Activated effector memory CD4-positive, alpha-beta T cell treated with anti-CD3 and anti-CD28 coated beads, Interleukin-2, amount 50 U/mL, for 16 hours (primary cell): ENCODE measurements around the gene KIAA1755.
A peak's percentile ranks its signal among the peaks of the same experiment; 100 is the strongest.
"Not testable (repeated sequence)": the region's sequence is repeated elsewhere in the genome, so short reads cannot be mapped to it uniquely, and the experiment has no call there.

Source experiments
- DNase-seq: peaks from one replicate; pipeline ENCODE4 v3.0.0-alpha.2; 2020

KIAA1755 gene

DNA sequence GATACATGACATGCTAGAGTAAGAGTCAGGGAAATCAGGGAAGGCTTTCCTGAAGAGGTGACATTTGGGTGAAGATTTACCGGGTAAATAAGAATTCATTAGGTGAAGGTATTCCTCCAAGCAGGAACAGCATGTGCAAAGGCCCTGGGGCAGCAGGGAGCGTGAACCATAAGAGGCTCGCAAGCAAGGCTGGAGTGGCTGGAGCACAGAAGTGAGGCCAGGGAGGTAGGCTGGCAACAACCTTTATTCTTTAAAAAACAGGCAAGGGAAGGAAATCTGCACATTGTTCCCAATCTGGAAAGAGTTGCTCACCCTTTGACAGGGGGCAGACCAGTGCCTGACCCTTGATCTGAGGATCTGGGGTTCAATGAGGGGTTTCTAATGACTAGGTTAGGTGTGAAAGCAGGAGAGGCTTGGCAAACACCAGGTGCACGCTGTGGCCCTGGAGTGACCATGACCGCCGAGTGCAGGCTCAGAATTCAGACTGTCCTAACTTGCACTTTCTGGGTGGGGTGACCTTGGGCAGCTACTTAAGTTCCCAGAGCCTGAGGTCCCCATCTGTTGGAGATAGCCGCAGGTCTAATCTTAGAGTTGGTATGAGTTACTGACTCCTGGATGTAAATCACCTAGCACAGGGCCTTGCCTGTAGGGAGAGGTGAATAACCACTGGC, 1.9 kb downstream of the KIAA1755 start:
- no peak for DNase-seq

DNA sequence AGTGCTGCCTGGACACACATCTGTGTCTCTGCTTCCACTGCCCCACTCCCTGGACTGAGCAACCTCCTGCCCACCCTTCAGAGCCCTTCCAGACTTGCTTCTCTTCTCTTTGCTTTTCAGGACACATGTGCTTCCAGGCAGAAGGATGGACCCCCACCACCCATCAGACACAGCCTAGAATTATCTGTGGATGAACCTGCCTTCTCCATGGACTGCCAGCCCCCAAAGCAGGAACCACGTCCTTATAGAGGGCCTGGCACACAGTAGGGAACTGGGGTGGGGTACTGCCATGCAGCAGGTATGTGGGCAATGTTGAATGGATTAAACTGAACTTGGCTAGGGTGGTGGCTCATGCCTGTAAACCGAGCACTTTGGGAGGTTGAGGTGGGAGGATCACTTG, 3.6 kb downstream of the KIAA1755 start:
- no peak for DNase-seq

DNA sequence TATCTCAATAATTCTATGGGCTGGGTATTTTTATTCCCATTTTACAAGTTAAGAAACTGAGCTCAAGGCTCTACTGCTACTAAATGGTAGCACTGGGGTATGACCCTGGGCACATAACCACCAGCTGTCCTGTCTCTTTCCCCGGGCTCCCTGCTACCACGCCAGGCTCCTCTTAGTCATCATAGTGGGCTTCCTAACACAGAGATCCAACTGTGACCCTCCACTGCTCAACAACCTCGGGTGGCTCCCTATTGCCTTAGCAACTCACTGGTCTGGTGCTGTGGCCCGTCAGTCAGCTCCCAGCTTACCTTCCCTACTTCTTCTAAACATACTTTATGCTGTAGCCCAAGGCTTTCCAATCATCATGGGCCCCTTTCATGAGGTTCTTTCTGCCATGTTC, 4.5 kb downstream of the KIAA1755 start:
- no peak for DNase-seq

DNA sequence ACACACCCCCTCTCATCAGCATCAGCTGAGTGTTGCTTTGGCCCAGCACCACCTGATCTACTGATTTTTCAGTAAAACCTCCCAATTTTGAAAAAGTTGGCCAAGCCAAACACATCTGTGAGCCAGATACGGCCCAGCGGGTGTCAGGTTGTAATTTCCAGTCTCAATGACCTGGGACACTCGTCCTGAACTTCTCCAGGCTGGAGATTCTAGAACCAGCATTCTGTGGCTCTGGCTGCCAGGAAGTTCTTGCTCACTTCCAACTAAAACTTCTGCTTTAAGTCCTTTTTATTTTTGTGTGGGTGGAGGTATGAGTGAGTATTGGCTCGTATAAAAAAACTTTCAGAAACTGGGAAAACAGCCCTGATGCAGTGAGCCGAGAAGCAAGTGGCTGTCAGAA, 5.1 kb downstream of the KIAA1755 start:
- DNase-seq = no peak

DNA sequence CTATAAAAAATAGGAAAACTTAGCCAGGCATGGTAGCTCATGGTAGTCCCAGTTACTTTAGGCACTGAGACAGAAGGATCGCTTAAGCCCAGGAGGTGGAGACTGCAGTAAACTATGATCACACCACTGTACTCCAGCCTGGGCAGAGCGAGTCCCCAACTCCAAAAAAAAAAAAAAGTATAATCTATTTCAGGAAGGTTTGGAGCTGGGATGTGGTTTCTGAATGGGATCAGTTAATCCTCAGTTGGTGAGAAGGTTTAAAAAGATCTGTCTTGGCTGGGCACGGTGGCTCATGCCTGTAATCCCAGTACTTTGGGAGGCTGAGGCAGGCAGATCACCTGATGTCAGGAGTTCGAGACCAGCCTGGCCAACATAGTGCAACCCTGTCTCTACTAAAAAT, 5.9 kb downstream of the KIAA1755 start:
- DNase-seq = not testable (repeated sequence)

DNA sequence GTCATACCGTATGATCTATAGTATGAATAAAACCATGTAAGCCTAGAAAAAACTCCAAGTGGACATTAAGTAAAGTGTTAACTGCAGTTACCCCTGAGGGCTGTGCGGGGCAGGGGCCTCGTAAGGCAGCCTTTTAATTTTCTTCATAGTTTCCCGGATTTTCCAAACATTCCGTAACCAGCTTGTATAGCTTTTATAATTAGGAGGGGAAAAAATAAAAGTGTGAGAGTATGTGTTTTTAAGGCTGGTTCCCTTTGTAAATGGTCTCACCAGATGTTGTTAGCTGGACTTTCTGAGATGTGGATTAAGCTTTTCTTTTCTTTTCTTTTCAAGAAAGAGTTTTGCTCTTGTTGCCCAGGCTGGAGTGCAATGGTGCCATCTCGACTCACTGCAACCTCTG, 7.0 kb downstream of the KIAA1755 start:
- no peak for DNase-seq

DNA sequence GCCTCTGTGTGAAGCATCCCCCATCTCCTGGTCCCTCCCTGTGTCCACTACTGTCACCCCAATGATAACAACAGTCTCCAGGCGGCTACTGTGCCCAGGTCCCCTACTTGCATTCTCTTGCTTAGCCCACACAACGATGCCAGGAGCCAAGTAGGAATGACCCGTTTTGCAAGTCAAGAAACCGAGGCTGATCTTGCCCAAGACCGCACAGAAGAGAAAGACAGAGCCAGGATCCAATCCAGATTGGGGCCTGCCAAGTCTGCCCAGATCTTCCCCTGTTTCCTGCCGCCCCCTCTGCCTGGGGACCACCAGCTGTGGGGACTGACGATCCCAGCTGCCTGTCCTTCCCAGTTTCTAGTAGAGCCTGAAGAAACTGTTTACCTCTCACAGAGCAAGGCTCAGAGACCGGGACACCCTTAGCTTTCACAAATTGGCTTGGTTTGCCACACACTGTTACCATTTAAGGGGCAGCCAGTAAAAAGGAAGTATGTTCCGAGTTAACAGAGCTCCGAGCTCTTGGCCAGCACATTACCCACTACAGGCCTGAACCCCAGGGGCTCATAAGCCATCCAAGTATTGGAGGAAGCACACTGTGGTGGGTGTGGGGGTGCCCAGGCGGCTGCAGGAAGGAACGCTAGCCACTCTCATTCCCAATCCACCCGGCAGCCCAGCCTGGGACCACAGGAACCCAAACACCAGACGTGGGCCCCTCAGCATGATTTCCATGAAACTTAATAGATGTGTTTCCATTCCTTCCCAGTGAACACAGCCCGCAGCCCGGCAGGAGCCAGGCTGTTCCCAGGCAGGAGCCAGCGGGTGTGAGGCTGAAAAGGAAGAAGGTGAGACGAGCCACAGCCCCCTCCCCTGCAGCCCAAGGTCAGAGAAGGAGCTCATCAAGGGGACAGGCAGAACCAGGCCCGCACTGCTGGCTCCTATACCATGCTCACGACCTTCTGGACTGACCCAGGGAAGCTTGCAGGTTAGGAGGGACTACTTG, 7.9 kb downstream of the KIAA1755 start:
- no peak for DNase-seq

DNA sequence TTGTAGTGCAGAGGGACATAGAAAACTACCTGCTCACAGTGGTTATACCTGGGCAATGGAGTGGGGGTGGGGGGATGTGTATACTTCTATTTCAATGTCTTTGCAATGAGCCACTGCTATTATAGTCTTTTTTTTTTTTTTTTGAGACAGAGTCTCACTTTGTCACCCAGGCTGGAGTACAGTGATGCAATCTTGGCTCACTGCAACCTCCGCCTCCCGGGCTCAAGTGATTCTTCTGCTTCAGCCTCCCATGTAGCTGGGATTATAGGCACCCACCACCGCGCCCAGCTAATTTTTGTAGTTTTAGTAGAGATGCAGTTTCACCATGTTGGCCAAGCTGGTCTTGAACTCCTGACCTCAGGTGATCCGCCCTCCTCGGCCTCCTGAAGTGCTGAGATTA, 9.1 kb downstream of the KIAA1755 start:
- DNase-seq = not testable (repeated sequence)

DNA sequence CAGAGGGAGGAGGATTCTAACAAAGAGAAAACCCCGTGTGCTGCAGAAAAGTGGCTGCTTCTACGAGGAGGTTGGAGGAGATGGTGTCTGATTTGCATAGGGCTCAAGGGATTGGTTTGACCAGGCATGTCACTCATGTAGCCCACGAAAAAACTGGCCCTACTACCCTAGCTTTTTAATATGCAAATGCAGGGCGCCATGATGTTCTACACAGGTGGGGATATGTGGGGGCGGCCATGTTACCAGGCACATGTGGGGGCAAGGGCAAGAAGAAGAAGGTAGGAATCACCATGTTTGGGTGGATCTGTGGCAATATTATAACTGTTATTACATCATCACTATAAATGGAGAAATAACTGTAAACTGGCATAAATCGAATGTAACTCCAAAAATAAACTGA, 9.9 kb downstream of the KIAA1755 start:
- no peak for DNase-seq

DNA sequence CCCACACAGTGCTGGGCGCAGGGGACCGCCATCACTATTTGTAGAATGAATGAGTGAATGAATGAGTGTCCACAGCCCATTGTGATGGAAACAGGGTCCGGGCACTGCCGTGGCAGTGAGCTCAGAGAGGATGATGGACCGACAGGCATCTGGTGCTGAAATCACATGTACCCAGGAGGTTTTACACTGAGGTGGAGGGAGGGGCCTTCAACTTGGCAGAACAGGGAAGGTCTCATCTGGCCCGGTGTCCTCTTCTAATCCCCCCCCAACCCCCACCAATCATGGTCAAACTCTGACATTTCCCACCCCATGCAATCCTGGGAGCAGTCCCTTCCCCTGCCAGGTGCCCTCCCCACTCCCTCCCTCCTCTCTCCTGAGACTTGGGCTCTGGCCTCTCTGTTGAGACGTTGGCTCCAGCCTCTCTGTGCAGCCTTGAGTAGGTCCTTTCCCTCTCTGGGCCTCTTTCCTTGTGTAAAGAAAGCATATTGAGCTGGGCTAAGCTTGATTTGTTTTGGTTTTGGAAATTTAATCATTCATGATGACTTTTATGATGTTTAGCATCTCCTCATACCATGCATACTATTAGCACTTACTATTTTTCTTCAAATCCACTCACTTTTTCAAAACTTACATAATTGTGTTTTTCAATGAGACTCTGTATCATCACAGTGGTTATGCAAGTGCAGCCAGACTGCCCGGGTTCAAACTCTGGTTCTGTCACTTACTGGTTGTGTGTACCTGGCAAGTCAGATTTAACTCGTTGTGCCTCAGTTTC, 10.8 kb downstream of the KIAA1755 start:
- peak; percentile 31 for DNase-seq

DNA sequence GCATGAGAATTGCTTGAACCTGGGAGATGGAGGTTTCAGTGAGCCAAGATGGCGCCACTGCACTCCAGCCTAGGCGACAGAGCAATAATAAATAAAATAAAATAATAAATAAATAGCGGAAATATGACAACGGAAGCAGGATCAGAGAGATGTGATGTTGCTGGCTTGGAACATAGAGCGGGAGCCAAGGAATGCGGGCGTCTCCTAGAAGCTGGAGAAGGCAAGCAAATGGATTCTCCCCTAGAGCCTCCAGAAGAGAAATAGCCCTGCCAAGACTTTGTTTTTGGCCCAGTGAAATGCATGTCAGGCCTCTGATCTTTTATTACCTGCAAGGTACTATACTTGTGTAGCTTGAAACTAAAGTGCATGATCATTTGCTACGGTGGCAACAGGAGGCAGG, 12.4 kb downstream of the KIAA1755 start:
- DNase-seq = no peak

DNA sequence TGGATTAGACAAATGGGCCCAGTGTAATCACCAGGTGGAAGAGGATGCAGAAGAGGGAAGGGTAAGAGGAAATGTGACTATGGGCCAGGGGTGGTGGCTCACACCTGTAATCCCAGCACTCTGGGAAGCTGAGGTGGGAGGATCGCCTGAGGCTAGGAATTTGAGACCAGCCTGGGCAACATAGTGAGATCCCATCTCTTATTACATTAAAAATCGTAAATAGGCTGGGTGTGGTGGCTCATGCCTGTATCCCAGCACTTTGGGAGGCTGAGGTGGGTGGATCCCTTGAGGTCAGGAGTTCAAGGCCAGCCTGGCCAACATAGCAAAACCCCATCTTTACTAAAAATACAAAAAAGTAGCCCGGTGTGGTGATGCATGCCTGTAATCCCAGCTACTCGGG, 12.8 kb downstream of the KIAA1755 start:
- not testable (repeated sequence) for DNase-seq

DNA sequence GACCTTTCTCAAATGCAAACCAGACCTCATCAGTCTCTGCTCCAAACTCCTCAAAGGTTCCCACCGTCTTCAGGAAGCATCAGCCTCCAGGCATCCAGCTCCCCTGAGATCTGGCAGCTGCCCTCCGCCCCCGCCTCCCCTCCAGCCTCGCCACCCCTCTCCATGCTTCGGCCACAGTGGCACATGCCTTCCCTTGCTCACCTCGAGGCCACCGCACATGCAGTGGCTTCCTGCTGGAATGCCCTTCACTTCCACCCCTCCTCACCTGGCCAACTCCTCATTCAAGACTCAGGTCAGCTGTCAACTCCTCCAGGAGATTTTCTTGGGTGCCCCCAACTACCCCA, 13.4 kb downstream of the KIAA1755 start:
- DNase-seq = peak; percentile 38

DNA sequence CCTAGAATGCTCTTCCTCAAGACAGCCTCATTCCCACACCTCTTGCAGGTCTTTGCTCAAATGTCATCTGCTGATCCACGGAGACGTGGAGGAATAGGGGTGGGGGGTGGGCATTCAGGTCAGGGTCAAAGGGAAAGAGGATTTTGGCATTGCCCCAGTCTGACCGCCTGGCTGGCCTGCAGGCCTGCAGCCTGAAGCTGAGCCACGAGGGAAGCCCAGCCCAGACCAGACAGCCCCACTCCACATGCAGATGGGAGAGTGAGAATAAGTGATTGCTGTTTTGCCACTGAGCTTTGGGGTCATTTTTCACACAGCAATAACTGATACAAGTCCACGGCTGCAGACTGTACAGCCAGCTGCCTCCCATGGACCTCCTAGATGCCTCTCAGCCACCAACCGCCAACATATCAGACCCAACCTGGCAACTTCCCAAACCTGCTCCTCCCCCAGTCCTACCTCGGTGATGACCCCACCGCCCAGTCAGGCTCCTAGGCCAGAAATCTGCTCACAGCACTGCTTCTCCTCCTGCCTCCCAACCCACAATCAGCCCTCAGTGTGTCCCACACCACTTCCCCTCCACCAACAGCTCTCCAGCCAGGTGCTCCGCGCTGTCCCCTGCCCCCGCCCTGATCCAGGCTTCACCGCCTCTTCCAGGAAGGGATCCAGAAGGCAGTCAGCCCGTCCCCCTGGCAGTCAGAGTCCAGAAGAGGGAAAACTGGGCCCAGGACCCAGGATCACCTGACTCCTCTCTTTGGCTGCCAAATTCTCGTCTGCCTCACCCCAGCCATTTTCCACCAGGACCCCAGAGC, 14.0 kb downstream of the KIAA1755 start:
- peak; percentile 31 for DNase-seq

DNA sequence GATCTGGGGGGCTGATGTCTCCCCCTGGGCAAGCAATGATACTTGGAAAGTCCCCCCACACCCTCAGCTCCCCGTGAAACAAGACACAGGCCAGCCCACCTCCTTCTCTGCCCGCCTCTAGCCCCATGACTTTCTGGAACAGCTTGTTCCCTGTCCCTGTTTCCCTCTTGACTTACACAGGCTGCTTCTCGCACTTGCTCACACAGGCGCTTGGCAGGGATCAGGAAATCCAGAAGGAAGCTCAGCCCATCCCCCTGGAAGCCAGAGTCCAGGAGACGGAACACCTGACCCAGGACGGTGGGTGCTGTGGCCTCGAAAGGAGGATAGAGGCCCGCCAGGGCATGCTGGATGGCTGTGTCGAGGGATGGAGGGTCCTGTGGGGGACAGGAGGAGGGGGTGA, 14.8 kb downstream of the KIAA1755 start:
- DNase-seq = no peak

DNA sequence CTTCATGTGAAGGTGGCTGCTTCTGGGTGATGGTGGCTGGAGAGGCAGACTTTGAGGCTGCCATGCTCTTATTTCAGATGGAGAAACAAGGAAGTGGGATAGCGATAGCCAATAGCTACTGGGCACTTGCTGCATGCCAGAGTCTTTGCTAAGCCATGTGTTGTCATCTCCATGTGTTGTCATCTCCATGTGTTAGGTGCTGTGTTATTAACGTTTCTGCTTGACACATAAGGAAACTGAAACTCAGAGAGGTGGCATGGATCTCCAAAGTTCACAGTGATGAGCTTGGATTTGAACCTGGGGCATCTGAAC, 16.9 kb downstream of the KIAA1755 start:
- DNase-seq = no peak

DNA sequence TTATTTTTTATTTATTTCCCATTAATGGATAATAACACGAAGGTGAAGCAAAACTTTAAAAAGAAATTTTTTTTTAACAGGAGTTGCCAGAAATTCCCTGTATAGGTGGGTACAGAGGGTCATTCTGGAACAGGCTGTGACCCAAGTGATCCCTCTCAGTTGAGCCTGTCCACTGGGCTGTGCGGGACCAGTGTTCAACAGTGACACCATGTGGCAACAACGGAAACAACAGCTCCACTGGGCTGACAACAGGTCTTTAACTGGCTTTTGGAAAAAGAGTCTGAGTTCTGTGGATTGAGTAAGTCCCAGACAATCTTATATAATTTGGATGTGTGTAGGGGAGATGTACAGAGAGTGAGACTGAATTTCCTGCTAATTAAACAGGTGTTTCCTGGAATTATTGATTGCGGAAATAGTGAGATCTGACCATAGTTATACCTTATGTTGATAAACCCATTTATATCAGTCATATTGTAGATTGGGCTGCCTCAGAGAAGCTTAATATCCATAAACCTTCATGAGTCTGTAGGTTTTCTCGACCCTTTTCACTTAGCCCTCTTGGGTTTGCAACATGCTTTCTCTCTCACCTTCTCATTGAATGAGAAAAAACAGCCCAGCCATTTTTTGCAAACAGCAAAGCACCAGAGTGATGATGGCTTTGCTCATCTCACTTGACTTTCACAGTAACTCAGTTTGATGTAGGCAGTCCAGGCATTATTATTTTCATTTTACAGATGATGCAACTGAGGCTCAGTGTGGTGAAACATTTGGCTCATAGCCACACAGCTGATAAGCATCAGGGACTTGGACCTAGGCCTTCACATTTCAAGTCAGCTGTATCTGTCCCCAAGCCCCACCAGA, 17.5 kb downstream of the KIAA1755 start:
- no peak for DNase-seq

DNA sequence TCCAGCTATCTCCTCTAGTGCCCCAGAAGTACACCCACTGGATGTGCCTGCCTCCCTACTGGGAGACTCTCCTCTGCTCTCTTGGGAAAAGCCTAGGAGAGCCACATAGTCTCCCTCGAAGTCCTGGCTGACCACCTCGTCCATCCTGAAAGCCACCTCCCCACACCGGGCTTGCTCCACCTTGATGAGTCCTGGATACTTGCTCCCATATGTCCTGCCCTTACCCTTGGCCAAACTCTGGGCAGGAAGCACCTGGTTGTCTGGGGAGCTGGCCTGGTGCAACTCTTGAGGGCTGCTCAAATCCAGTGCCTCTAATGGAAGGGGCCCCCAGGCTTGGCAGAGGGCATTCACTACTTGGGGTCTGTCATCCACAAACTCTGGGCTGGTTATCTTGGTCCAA, 19.3 kb downstream of the KIAA1755 start:
- DNase-seq = no peak

DNA sequence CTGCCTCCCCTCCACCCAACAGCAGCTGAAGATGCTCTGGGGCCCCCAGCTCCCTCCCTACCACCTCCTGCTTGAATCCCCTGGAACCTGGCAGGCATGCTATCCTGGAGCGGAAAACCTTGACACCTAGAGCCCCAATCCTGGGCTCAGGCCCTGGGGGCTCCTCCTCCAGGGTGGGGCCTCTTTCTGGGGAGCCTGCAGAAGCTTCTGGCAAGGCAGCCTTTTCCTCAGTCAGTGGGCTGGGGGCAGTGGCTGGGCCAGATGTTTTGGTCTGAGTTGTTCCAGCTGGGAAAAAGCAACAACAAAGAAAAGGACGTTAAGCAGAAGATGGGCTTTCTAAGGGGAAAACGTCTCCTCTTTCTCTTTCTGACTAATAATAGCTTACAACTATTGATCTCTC, 21.1 kb downstream of the KIAA1755 start:
- no peak for DNase-seq

DNA sequence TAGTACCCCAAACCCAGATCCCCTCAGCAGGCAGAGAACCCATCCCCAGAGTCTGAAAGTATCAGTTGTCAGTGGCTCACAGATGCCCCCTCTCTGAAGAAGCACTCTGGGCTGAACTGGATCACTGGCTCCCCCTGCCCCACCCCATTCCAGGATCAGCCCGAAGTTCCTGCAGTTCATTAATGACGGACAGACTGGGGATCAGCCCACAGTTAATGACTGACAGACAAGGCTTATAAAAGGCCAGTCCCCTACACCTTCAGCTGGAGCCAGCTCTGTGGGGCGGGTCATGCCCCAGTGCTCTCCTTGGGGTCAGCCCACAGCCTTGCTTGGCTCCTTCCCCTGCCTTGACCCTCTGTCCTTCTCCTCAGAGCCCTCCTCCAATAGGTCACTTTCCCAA, 21.7 kb downstream of the KIAA1755 start:
- no peak for DNase-seq

DNA sequence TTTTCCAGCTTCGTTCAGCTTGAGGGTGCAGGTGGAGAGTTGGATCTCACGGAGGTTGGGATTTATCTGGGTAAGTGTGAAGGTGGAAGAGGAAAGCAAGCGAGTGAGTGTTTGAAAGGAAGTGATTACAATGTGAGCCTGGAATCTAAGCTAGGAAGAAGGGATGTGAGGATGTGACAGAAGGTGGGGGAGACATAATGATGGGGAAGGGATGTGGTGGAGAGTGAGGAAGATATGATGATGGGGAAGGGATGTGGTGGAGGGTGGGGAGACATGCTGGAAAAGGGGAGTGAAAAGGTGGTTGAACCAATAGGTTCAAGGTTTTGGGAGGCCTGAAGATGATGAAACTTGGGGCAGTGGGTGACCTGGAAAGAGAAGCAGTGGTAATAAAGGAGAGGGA, 23.2 kb downstream of the KIAA1755 start:
- no peak for DNase-seq
